HUES6 (cell line): ENCODE measurements around the gene NRXN3.
"Not testable (repeated sequence)": the region's sequence is repeated elsewhere in the genome, so short reads cannot be mapped to it uniquely, and the experiment has no call there.

Source experiments
- H3K27ac ChIP-seq: 2 replicates; pipeline ENCODE4 v1.7.0; 2013; ENCODE audit warnings: low read depth, mild to moderate bottlenecking, low read length, inconsistent platforms
- H3K27me3 ChIP-seq: 2 replicates; pipeline ENCODE4 v1.6.1; 2013; ENCODE audit warnings: low read length; ENCODE audit not compliant: control insufficient read depth, insufficient read depth
- H3K36me3 ChIP-seq: 2 replicates; pipeline ENCODE4 v1.6.1; 2013; ENCODE audit warnings: low read length; ENCODE audit not compliant: control insufficient read depth, insufficient read depth
- H3K4me1 ChIP-seq: 2 replicates; pipeline ENCODE4 v1.6.1; 2013; ENCODE audit warnings: low read length; ENCODE audit not compliant: control insufficient read depth, insufficient read depth
- H3K4me3 ChIP-seq: 2 replicates; pipeline ENCODE4 v1.5.1; 2013; ENCODE audit warnings: low read depth, low read length
- H3K9ac ChIP-seq: one replicate; pipeline ENCODE4 v1.6.1; 2013; ENCODE audit warnings: mild to moderate bottlenecking, low read length
- H3K9me3 ChIP-seq: 2 replicates; pipeline ENCODE4 v1.6.1; 2013; ENCODE audit warnings: low read depth, low read length; ENCODE audit not compliant: control insufficient read depth, insufficient read depth

The NRXN3 gene

DNA sequence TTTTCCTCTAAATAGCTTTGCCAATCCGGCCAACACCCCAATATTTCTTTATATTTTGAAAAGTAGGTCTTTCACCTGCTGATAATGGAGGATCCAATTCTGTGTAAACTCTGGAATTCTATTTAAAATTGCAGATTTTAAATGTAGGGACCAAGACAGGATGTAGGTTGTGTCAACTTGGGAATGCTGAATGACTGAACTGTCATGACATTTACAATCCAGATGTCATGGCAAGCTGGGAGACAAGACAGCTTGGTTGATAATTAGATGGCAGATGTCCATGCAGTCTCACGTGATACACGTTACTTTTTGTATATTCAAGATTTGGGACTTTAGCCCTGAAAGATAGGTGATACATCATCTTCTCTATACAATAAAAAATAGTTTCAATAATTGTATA, 1564.0 kb downstream of the NRXN3 start:
- Histone ChIP-seq H3K9me3 (peaks cover 35% of the 10 kb centered on the region), H3K9ac (no peak overlapping the region), H3K27ac (no peak overlapping the region), H3K4me1 (no peaks in the 10 kb centered on the region), H3K36me3 (no peaks in the 10 kb centered on the region), H3K4me3 (no peak overlapping the region), H3K27me3 (no peaks in the 10 kb centered on the region)

DNA sequence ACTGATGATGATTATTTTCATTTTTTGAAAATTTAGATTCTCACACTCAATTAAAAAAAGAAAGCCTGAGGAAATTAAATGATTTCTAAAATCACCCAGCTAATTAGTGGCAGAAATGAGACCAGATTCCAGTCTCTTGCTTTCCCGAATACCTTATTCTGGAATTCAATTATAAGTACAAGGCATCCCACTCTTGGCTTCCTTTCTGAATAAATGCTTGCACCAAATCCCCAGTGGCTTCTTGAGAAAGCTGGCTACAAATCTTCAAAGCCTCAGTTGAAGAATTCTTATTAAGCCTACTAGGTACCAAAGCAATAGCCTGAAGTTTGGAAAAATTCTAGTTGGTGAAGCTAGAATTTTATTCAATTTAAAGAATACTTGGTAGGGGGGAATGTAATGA, 1564.5 kb downstream of the NRXN3 start:
- Histone ChIP-seq H3K36me3 (no peaks in the 10 kb centered on the region), H3K9ac (no peak overlapping the region), H3K27me3 (no peaks in the 10 kb centered on the region), H3K9me3 (peaks cover 35% of the 10 kb centered on the region), H3K4me3 (no peak overlapping the region), H3K27ac (no peak overlapping the region), H3K4me1 (no peaks in the 10 kb centered on the region)

DNA sequence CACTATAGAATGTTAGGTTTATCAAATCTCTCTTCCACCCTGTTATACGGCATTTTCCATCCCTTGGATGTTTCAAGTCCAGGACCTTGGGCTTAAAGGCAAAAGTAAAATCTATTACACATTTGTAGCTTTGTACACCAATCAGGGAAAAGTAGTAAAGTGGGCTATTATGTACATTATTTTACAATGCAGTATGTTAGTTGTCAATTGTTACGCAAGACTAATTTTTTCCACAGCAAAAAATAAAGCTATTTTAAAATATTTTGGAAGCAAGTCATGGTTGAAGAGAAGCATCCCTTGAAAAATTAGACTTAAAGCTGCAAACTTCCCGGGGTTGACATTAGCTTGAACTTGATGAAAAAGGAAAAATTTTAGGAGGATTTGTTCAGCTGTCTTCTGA, 1564.9 kb downstream of the NRXN3 start:
- Histone ChIP-seq H3K9ac (no peak overlapping the region), H3K9me3 (peaks cover 35% of the 10 kb centered on the region), H3K4me1 (no peaks in the 10 kb centered on the region), H3K27me3 (no peaks in the 10 kb centered on the region), H3K36me3 (no peaks in the 10 kb centered on the region), H3K4me3 (no peak overlapping the region), H3K27ac (no peak overlapping the region)

DNA sequence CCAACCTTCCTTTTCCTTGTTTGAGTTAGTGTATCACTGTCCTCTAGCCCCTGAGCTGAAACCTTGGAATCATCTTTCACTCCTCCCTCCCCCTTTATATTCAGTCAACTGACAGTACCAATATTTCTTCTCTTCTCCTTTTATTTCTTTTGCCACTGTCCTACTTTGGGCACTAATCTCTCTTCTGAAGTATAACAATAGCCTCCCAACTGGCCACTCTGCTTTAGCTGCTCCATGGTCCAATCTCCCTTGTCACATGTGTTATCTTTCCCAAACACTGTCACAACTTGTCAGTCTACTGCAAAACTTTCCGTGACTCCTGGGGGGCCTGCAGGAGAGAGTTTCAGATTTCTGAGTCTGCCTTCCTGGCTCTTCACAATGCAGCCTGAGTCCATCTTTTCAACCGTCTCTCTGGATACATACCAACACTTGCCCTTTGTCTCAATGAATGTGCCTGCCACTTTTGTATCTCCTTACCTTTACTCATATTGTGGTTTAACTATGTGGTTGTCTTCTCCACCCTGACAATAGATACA, 1570.0 kb downstream of the NRXN3 start:
- no peak overlapping the region for H3K4me3 ChIP-seq
- peaks cover 33% of the 10 kb centered on the region for H3K9me3 ChIP-seq
- H3K36me3 ChIP-seq = no peaks in the 10 kb centered on the region
- no peaks in the 10 kb centered on the region; the same call in 1 of the 2 replicates for H3K4me1 ChIP-seq
- no peaks in the 10 kb centered on the region for H3K27me3 ChIP-seq
- no peak overlapping the region for H3K27ac ChIP-seq
- no peak overlapping the region for H3K9ac ChIP-seq

DNA sequence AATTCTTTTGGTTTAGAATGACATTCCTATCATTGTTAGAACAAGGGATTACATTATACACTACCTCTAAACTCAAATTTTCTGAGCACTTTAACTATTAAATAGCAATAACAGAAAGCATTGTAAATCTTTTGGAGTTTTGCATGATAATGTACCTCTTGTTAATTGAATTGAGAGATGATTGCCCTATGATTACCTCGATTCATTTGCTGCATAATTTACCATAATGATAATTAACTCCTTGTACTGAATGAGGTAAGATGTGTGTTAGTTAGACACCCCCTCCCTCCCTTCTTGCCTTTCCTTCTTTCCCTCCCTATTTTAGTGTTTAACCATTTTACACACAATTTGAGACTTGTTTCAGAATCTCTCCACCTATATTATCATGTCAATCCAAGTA, 1572.0 kb downstream of the NRXN3 start:
- Histone ChIP-seq H3K9ac (no peak overlapping the region), H3K9me3 (peaks cover 14% of the 10 kb centered on the region), H3K36me3 (no peaks in the 10 kb centered on the region), H3K27me3 (no peaks in the 10 kb centered on the region), H3K4me3 (no peak overlapping the region), H3K27ac (no peak overlapping the region), H3K4me1 (no peaks in the 10 kb centered on the region; the same call in 1 of the 2 replicates)

DNA sequence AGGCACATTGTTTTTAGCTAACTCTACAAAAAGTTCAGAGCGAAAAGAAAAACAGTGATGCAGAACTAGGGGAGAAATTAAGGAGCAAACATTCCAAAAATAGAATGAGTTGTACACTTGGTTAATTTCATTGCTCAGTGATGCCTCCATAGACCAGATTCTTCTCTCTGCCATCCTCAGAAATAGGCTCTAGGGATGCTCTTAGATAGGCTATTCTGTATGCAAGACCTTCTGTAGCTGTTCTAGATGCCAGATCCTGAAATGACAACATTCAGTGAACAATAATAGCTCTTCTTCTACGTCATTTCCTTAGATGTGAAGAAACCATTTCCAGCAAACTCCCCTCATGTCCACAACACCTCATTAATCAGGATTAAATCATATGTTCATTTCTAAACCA, 1574.9 kb downstream of the NRXN3 start:
- no peaks in the 10 kb centered on the region; the same call in 1 of the 2 replicates for H3K4me1 ChIP-seq
- H3K9me3 ChIP-seq = no peaks in the 10 kb centered on the region
- no peak overlapping the region for H3K9ac ChIP-seq
- H3K4me3 ChIP-seq = no peak overlapping the region
- no peaks in the 10 kb centered on the region for H3K36me3 ChIP-seq
- no peak overlapping the region for H3K27ac ChIP-seq
- no peaks in the 10 kb centered on the region for H3K27me3 ChIP-seq

DNA sequence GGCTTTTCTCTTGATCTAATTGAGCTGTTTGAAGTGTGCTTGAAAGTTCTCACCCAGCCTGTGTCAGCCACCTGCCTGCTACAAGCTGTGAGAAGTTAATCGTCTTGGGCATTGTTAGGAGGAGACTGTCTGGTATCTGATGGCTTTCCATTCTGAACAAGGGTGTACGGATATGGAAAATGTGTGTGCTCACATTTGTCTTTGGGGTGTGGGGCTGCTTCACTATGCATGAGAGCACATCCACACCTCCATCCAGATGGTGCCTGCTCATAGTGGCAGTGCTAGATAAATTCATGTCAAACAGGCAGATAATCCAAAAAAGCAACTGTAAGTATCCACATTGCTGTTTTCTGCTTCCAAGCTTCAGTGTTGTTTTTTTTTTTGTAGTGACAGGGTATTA, 1578.9 kb downstream of the NRXN3 start:
- Histone ChIP-seq H3K4me1 (no peaks in the 10 kb centered on the region), H3K36me3 (no peaks in the 10 kb centered on the region), H3K27ac (no peak overlapping the region), H3K9me3 (no peaks in the 10 kb centered on the region), H3K27me3 (no peaks in the 10 kb centered on the region), H3K9ac (no peak overlapping the region), H3K4me3 (no peak overlapping the region)

DNA sequence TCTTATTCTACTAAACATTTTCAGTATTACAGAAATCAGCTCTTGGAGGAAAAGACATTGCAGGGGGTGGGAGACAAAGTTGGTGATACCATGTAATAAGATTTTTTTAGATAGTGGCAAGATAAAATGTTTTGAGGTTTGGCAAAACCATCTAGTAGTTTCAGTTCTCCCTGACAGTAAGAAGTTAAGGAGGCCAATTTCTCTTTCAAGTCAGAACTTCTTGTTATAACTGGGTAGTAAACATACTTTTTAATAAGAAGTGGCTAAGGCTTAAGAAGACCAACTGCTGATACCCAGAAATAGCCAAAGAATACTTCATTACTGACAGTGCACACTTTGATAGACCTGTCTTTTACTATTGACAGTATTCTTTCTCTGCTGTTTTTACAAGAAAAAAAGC, 1588.8 kb downstream of the NRXN3 start:
- H3K4me1 ChIP-seq = no peaks in the 10 kb centered on the region; the same call in 1 of the 2 replicates
- no peaks in the 10 kb centered on the region for H3K27me3 ChIP-seq
- H3K4me3 ChIP-seq = no peak overlapping the region
- no peaks in the 10 kb centered on the region for H3K36me3 ChIP-seq
- no peak overlapping the region for H3K9ac ChIP-seq
- H3K27ac ChIP-seq = no peak overlapping the region
- H3K9me3 ChIP-seq = peaks cover 6% of the 10 kb centered on the region; the same call in 1 of the 2 replicates

DNA sequence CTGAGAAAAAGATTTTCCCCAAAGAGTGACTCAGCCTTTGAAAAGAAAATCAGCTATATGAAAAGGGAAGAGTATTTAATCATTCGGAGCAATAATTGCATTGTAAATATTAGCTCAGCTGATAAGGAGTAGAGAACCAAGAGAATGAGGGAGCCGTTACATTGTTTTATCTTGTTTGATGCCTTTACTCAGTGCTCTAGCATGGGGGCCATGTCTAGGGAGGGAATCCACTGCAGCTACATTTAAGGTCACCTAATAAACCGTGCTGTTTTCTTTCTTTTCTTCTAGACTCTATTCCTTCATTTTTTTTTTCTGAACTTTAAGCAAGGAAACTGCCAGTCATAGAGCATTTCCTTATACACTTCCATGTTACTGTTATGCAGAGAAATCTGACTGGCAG, 1594.2 kb downstream of the NRXN3 start:
- peaks cover 13% of the 10 kb centered on the region for H3K9me3 ChIP-seq
- H3K9ac ChIP-seq = no peak overlapping the region
- no peaks in the 10 kb centered on the region for H3K36me3 ChIP-seq
- H3K4me1 ChIP-seq = no peaks in the 10 kb centered on the region
- H3K27ac ChIP-seq = no peak overlapping the region
- H3K27me3 ChIP-seq = no peaks in the 10 kb centered on the region
- H3K4me3 ChIP-seq = no peak overlapping the region

DNA sequence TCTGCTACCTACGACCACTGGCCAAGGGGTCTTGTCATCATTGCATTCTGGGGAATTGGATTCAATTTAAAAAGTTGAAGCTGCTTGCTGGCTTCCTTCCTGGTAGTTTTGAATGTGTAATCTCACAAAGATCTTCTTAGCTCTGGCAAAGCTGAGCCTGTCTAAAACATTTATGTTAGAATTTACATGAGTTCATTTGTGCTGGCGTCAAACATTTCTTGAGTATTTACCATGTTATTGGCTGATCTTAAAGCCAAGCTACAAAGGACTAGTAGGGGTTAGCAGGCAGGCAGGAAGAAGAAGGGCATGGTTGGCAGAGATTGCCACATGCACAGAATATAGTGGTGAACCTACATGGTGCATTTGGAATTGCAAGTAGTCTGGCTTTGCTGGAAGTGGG, 1596.3 kb downstream of the NRXN3 start:
- Histone ChIP-seq H3K4me1 (no peaks in the 10 kb centered on the region), H3K27me3 (no peaks in the 10 kb centered on the region), H3K27ac (no peak overlapping the region), H3K9ac (no peak overlapping the region), H3K36me3 (no peaks in the 10 kb centered on the region), H3K9me3 (peaks cover 13% of the 10 kb centered on the region), H3K4me3 (no peak overlapping the region)

DNA sequence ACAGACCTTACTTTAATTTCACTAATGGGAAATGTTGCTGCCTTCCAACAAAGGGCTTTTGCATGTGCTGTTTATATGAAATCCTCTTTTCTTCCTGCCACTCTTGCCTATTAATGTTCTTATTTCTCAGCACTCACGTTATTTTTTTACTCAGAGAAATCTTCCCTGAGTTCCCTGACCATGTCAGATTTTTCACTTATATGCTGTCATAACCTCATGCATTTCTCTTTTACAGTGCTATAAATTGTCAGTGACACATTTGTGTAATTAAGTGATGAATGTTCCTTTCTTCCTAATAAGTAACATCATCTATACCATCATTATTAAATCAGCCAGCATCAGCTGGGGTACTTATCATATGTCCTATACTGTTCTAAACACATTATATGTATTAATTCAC, 1597.1 kb downstream of the NRXN3 start:
- H3K4me1 ChIP-seq = no peaks in the 10 kb centered on the region
- no peak overlapping the region for H3K4me3 ChIP-seq
- no peak overlapping the region for H3K27ac ChIP-seq
- H3K9me3 ChIP-seq = peaks cover 13% of the 10 kb centered on the region
- no peaks in the 10 kb centered on the region for H3K27me3 ChIP-seq
- H3K36me3 ChIP-seq = no peaks in the 10 kb centered on the region
- H3K9ac ChIP-seq = no peak overlapping the region

DNA sequence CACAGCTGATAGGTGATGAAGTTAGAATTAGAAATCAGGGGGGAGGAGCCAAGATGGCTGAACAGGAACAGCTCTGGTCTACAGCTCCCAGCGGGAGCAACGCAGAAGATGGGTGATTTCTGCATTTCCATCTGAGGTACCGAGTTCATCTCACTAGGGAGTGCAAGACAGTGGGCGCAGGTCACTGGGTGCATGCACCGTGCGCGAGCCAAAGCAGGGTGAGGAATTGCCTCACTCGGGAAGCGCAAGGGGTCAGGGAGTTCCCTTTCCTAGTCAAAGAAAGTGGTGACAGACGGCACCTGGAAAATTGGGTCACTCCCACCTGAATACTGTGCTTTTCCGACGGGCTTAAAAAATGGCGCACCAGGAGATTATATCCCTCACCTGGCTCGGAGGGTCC, 1597.5 kb downstream of the NRXN3 start:
- peaks cover 13% of the 10 kb centered on the region for H3K9me3 ChIP-seq
- not testable (repeated sequence) for H3K4me1 ChIP-seq, H3K4me3 ChIP-seq, H3K36me3 ChIP-seq, H3K9ac ChIP-seq, H3K27me3 ChIP-seq, H3K27ac ChIP-seq
